Naive thymus-derived CD8-positive, alpha-beta T cell (primary cell): ENCODE results near the gene EXT2. TPM values are rescaled to one million over a fixed set of nuclear protein-coding genes. Genes with fewer than 3 reads are reported as not detected.

Source experiments
- ATAC-seq, 2 donors: fragments of 150-1000 bp; cut with Tn5 transposase in 1 of 2; sonication (Bioruptor Pico), chemical (Tn5 transposase) in 1 of 2; 1 replicate in 1 of 2; 2 replicates in 1 of 2; pipeline ENCODE4 v1.10.0; 2021; ENCODE audit warnings: mild to moderate bottlenecking in 2 of 2, moderate library complexity in 2 of 2
- POLR2A ChIA-PET: fragments of 350-600 bp; sonication (Branson Sonifier 250); formaldehyde crosslinking; loops from one replicate; lab custom pipeline; 2021; ENCODE audit warnings: antibody characterized with exemption; lab: Charles Lee
- DNase-seq, 10 donors: peaks; one replicate each; pipeline versions ENCODE4 v3.0.0 to v3.0.0-alpha.2; 2020 to 2022
- H3K27ac Mint-ChIP-seq, 10 donors: one replicate each; pipeline ENCODE4 v1.8.0; 2020 to 2022; ENCODE audit warnings: mild to moderate bottlenecking in 10 of 10, mixed read lengths in 10 of 10, moderate library complexity in 4 of 10, inconsistent platforms in 1 of 10
- H3K27me3 Mint-ChIP-seq, 5 donors: one replicate each; pipeline ENCODE4 v1.8.0; 2021 to 2022; ENCODE audit warnings: mixed read lengths in 5 of 5
- H3K36me3 Mint-ChIP-seq, 3 donors: one replicate each; pipeline ENCODE4 v1.8.0; 2020 to 2022; ENCODE audit warnings: mixed read lengths in 3 of 3, mild to moderate bottlenecking in 2 of 3, inconsistent platforms in 1 of 3
- H3K4me1 Mint-ChIP-seq, 4 donors: one replicate each; pipeline ENCODE4 v1.8.0; 2021 to 2022; ENCODE audit warnings: mixed read lengths in 4 of 4
- H3K4me3 Mint-ChIP-seq, 10 donors: one replicate each; pipeline ENCODE4 v1.8.0; 2020 to 2022; ENCODE audit warnings: mild to moderate bottlenecking in 10 of 10, mixed read lengths in 10 of 10, moderate library complexity in 6 of 10, inconsistent platforms in 1 of 10
- H3K9me3 Mint-ChIP-seq, 9 donors: one replicate each; pipeline ENCODE4 v1.8.0; 2020 to 2022; ENCODE audit warnings: mixed read lengths in 9 of 9, mild to moderate bottlenecking in 3 of 9, inconsistent platforms in 1 of 9, moderate library complexity in 1 of 9
- polyA plus RNA-seq, 3 donors: library from polyadenylated mRNA; unstranded; fragments of 300-500 nt; fragmentation: Illumina TruSeq; gene quantifications; one replicate each; pipeline ENCODE4 v1.2.3, GENCODE V29; 2021
- total RNA-seq, 8 experiments: library from RNA in 2 of 8; stranded (reverse) in 2 of 8; gene quantifications; one replicate each; pipeline ENCODE4 v1.2.3 and lab custom pipeline; 2021 to 2026

Gene EXT2
- total and polyA plus RNA-seq, 5 experiments from 2014 or later, result 27.3 to 39.5 (median 30.6) TPM

- Mint-ChIP-seq H3K27me3 (peaks cover 0 to 13% (median 4%) of the 10 kb centered on the region in 5 donors), H3K36me3 (no peaks in the 10 kb centered on the region), H3K27ac (no peak overlapping the region), H3K4me1 (no peaks in the 10 kb centered on the region), H3K9me3 (no peaks in the 10 kb centered on the region), H3K4me3 (no peak overlapping the region)
- no peak for ATAC-seq
- DNase-seq, result no peak
- POLR2A ChIA-PET, result no interaction called here
Observed at GRCh38 chr11:44288133-44288526, 192.7 kb downstream of the EXT2 start.

GRCh38 chr11:44290208-44290607 is 194.7 kb downstream of the EXT2 start:
- Mint-ChIP-seq H3K9me3 (no peaks in the 10 kb centered on the region), H3K36me3 (no peaks in the 10 kb centered on the region), H3K27ac (no peak overlapping the region), H3K4me1 (no peaks in the 10 kb centered on the region), H3K27me3 (peaks cover 1 to 15% (median 13%) of the 10 kb centered on the region in 5 donors), H3K4me3 (no peak overlapping the region)
- ATAC-seq (no peak), DNase-seq (no peak)
- POLR2A ChIA-PET, result no interaction called here

Other genes with a start within 250 kb of the EXT2 start
- gene ALKBH3, start 214.8 kb upstream of the EXT2 start, total RNA-seq, result 10 to 100 TPM; 44.9 to 55.0 TPM
- 10 to 100 TPM; 37.6 to 45.2 (median 40.4) TPM for gene ALKBH3, start 214.8 kb upstream of the EXT2 start, polyA plus RNA-seq
- gene C11orf96, start 153.0 kb upstream of the EXT2 start, total RNA-seq, result not detected
- gene C11orf96, start 153.0 kb upstream of the EXT2 start, polyA plus RNA-seq, result not detected
- not detected for gene ACCSL, start 47.7 kb upstream of the EXT2 start, total RNA-seq
- not detected for gene ACCSL, start 47.7 kb upstream of the EXT2 start, polyA plus RNA-seq
- gene ACCS, start 29.4 kb upstream of the EXT2 start, total RNA-seq, result 10 to 100 TPM; 25.9 to 27.8 TPM
- 1 to 10 TPM in 1 of 3 donors, under 1 TPM in 2; 0.79 to 1.2 (median 0.99) TPM for gene ACCS, start 29.4 kb upstream of the EXT2 start, polyA plus RNA-seq
- gene ALX4, start 214.5 kb downstream of the EXT2 start, total RNA-seq, result not detected
- not detected for gene ALX4, start 214.5 kb downstream of the EXT2 start, polyA plus RNA-seq